ENCODE measurements around the gene UBE2R2.
"Not testable (repeated sequence)": the region's sequence is repeated elsewhere in the genome, so short reads cannot be mapped to it uniquely, and the experiment has no call there.

UBE2R2 gene

DNA sequence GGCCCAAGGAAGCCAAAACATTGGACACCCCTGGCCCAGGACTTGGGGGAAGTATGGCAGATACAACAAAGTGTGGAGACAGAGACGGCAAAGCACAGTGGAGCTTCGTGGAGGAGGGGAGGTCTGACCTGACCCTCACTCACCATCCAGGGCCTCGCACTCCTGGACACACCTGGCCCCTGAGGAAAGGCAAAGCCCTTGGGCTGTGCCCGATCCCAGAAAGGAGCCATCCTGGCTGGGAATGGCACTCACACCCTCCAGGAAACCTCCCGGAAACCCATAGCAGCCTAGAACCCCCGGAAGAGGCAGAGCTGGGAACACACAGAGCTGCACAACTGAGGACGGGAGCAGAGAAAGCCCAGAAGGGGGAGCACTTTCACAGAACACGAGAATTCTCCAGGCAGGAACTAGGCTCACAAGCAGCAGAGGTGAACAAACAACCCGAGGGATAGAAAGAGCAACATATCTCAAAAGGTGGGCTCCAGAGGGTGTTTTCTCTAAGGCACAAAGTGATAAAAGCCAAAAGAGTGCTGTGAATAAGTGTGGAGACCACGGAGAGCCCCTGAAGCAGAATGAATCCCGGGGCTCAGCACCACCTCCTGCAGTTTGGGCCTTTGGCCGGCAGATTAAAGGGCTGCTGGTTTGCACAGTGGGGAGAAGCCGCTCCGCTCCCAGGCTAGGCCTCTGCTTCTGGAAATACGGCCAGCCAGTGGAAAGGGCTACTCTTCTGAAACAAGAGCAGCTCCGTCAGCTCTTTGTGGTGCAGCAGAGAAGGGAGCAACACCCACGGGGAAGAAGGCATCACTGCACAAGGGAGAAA, 108.2 kb downstream of the UBE2R2 start:
- no peak overlapping the region for H3K4me3 ChIP-seq (ENCODE audit: low read depth, low read length)

DNA sequence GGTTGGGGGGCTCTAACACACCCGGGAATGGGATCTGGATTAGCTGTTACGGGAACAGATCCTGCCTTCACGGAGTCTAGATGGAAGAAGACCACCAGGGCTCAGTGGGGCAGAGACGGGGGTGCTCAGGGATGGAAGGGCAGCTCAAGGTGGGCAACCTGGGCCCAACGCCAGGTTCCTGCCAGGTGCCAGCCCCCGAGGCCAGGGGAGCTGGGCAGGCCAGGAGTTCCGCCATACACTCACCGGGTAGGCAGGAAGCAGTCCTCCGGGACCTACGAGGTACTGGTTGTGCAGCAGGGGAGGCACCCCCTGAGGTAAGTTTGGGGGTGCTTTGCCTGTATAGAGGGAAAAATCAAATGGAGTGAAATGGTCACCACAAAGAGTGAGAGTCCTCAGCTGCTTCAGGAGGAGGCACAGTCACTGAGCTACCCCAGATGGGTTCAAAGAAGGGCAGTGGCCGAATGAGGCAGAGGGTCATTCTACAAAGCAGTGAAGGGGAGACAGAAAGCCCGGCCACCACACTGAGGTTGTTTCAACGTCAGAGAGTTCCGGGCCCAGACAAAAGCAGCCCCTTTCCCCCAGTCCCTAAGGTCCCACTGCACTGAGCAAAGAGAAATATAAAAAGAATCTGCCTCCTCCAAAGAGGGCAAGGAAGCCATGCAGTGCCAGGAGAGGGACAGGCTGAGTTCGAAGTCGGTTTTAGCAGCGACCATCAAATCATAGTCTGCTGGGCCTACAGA, 110.0 kb downstream of the UBE2R2 start:
- H3K4me3 ChIP-seq (ENCODE audit: low read depth, low read length) = no peak overlapping the region

GRCh38 chr9:33927694-33928093, 110.7 kb downstream of the UBE2R2 start:
- H3K4me3 ChIP-seq (ENCODE audit: low read depth, low read length) = no peak overlapping the region

GRCh38 chr9:33931326-33931725, 114.4 kb downstream of the UBE2R2 start:
- H3K4me3 ChIP-seq (ENCODE audit: low read depth, low read length) = no peak overlapping the region

DNA sequence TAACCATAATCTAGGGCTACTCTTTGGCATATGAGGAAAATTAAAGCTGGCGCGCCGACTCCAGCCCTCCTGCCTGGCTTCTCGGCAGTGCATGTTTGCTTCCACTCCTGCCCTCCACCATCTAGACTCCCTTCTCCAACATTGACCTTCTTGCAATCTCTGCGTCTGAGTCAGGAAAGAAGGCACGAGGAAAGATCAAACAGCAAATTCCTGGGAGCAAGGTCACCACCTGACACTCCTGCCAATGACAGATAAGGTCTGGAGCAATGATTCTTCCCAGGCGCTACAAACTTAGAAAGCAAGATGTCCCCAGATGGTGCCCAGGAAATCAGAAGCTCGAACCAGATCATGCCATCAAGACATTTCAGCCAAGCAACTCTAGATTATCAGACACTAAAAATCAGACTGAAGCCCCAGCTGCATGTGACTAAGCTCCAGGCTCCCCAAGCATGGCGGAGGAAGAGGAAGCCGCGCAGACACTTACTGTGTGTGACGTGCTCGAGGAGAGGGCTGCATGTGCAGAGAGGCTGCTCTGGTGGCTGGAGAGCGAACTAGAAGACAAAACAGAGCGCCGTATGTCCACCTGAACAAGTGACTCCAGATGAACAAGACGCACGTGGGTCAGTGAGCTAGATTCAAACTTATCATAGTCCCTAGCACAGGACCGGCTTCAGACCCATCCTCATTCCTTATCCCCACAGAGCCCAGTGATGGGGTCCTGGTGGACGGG, 115.3 kb downstream of the UBE2R2 start:
- no peak overlapping the region for H3K4me3 ChIP-seq (ENCODE audit: low read depth, low read length)

- no peak overlapping the region for H3K4me3 ChIP-seq (ENCODE audit: low read depth, low read length)
These were observed 117.4 kb downstream of the UBE2R2 start for GRCh38 chr9:33934188-33934878.

DNA sequence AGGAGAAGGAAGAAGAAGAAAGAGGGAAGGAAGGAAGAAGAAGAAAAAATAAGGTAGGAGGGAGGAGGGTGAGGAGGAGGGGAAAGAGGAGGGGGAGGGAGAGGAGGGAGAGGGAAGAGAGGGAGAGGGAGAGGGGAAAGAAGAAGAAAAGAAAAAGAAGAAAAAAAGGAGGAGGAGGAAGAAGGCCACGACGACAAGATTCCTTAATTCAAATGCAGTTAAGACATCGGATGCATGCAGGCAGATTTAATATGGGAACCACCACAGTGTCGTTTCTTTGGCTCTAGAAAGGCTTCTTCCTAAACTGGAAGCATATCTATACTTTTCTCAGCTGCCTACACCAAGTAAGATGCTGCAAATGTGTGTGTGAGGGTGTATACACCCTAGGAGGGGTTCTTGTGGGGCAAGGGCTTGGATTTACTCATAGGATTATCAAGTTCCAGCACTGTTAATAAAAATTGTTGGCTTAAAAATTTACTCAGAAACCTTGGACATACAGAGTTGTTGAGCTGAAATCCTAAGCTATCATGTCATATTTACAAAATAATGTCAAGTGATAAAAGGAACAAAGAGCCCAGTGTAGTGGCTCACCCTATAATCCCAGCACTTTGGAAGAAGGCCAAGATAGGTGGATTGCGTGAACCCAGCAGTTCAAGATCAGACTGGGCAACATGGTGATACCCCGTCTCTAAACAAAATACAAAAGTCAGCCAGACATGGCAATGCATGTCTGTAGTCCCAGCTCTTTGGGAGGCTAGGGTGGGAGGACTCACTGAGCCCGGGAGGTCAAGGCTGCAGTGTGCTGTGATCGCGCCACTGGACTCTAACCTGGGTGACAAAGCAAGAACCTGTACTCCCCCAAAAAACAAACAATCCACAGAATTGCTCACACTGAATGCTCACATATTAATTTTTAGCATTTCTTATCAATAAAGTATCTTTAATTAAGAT, 123.2 kb downstream of the UBE2R2 start:
- H3K4me3 ChIP-seq (ENCODE audit: low read depth, low read length) = no peak overlapping the region

DNA sequence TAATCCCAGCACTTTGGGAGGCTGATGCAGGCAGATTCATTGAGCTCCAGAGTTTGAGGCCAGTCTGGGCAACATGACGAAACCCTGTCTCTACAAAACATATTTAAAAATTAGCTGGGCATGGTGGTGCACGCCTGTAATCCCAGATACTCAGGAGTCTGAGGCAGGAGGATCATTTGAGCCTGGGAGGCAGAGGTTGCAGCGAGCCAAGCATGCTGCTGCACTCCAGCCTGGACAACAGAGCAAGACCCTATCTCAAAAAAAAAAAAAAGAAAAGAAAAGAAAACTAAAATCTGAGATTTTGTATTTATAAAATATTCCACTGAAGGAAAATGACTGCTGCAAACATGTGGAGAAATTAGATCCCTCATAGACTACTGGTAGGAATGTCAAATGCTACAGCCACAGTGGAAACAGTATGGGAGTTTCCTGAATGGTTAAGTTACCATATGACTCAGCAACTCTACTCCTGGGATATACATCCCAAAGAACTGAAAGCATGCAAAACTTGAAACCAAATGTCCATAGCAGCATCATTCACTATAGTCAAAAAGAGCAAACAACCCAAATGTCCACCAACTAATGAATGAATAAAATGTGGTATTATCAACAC, 125.6 kb downstream of the UBE2R2 start:
- H3K4me3 ChIP-seq (ENCODE audit: low read depth, low read length) = no peak overlapping the region

GRCh38 chr9:33943389-33943788, 126.4 kb downstream of the UBE2R2 start:
- no peak overlapping the region for H3K4me3 ChIP-seq (ENCODE audit: low read depth, low read length)

- H3K4me3 ChIP-seq (ENCODE audit: low read depth, low read length) = no peak overlapping the region
These were observed 130.0 kb downstream of the UBE2R2 start for GRCh38 chr9:33946779-33947535.

DNA sequence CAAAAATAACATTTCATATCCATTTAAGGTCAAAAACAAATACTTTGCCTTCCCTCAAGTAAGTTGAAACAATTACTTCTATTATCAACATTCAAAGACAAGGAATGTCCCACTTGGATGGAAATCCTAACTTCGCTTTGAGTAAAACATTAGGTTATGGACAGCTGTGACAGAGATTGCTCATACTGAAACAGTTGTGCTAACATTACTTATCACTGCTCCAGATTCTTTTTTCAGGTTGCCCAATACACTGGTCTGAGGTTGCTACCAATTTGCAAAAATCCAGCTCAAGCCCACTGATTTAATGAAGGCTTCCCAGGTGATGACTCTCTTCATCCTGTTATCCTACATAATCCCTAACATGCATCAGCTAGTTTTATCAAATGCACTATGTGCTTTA, 133.4 kb downstream of the UBE2R2 start:
- H3K4me3 ChIP-seq (ENCODE audit: low read depth, low read length) = no peak overlapping the region

- H3K4me3 ChIP-seq (ENCODE audit: low read depth, low read length) = no peak overlapping the region
These were observed 135.1 kb downstream of the UBE2R2 start for GRCh38 chr9:33952066-33952465.

DNA sequence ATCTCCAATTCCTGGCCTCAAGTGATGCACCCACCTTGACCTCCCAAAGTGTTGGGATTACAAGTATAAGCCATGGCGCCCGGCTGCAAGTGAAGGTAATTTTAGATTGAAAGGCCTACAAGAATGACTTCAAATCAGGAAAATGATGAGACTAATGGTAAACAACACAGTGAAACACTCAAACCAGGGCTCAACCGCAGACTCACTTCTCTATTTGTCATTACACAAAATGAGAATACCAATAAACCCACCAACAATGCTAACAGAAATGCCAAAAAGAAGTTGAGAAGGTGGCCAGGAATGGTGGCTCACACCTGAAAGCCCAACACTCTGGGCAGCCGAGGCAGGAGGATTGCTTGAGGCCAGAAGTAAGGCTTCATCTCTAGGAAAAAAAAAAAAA, 139.6 kb downstream of the UBE2R2 start:
- no peak overlapping the region for H3K4me3 ChIP-seq (ENCODE audit: low read depth, low read length)

- no peak overlapping the region for H3K4me3 ChIP-seq (ENCODE audit: low read depth, low read length)
These were observed 142.8 kb downstream of the UBE2R2 start for GRCh38 chr9:33959725-33960124.

DNA sequence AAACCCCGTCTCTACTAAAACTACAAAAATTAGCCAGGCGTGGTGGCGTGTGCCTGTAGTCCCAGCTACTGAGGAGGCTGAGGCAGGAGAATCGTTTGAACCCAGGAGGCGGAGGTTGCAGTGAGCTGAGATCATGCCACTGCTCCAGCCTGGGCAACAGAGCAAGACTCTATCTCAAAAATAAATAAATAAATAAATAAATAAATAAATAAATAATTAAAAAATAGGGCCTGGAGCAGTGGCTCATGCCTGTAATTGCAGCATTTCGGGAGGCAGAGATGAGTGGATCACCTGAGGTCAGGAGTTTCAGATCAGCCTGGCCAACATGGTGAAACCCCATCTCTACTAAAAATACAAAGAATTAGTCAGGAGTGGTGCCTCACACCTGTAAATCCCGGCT, 145.5 kb downstream of the UBE2R2 start:
- not testable (repeated sequence) for H3K4me3 ChIP-seq (ENCODE audit: low read depth, low read length)

DNA sequence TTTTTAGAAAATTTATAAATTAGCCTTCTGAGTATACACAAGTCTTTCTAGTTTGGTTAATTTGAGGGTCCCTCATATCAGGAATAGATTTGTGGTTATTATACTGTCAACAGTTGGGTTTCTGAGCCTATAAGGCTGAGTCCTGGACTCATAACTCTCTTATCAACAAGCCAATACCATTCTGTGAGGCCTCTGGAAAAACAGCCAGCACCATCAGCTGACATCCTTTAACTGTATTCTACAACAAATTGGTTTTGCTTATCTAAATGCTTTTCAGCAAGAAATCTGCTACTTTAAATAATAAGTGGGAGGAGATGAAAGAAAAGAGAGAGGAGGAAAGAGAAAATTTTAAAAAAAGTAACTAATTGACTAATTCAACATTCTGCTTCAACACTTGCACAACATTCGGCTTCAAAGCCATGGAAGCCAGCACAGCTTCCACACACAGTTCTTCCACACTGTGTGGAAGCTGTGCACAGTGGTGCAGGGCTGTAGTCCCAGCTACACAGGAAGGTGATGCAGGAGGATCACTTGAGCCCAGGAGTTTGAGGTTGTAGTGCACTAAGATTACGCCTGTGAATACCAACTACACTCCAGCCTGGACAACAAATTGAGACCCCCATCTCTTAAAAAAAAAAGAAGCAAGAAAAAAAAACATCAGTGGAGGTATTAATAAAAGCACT, 147.3 kb downstream of the UBE2R2 start:
- no peak overlapping the region for H3K4me3 ChIP-seq (ENCODE audit: low read depth, low read length)

Data from iPS-11a (cell line).